ENCODE measurements around the gene CLSTN3. TPM values are rescaled to one million over a fixed set of nuclear protein-coding genes. Genes with fewer than 3 reads are reported as not detected.

Gene CLSTN3
- total and polyA plus RNA-seq, 2 experiments from 2014 or later, result 5.0 to 46.9 TPM

DNA sequence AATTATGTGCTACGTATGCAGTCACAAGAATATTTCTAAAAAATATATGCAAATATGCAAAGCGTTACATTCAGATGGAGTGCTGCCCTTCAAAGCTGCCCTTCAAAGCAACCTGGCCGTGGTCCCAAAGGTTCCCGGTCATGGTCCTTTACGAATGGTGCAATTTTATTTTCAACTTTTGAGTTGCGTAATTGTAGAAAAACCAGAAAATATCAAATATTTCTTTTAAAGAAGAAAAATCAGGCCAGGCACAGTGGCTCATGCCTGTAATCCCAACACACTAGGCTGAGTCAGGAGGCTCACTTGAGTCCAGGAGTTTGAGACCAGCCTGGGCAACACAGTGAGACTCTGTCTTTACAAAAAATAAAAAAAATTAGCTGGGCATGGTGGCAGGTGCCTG, 21.4 kb downstream of the CLSTN3 start:
- ATAC-seq (no peak), DNase-seq (ENCODE audit: low spot score) (no peak)
- no peaks in the 10 kb centered on the region for H3K9me2 ChIP-seq (ENCODE audit: insufficient read depth)
- no peak overlapping the region for H3K4me3 ChIP-seq
- Mint-ChIP-seq H3K36me3 (ENCODE audit: low read depth) (peaks cover 4% of the 10 kb centered on the region; the same call in 2 of the 3 replicates), H3K4me3 (no peak overlapping the region), H3K27ac (no peak overlapping the region), H3K27me3 (ENCODE audit: insufficient read depth, low read depth, poor library complexity) (no peaks in the 10 kb centered on the region), H3K9me3 (no peaks in the 10 kb centered on the region; the same call in 2 of the 3 replicates), H3K4me1 (no peaks in the 10 kb centered on the region)
- no peak for TF ChIP-seq EZH2phosphoT487 (IDR thresholded peaks at IDR 0.05; ENCODE audit: unreplicated experiment)
- H4K20me1 ChIP-seq (replicated peaks; ENCODE audit: insufficient read depth), result no peaks in the 10 kb centered on the region; the same call in 1 of the 2 replicates
- no peaks in the 10 kb centered on the region for H3F3A ChIP-seq (replicated peaks; ENCODE audit: low read depth)
- no peaks in the 10 kb centered on the region for H3K27me3 ChIP-seq (ENCODE audit: insufficient read depth)
- H3K36me3 ChIP-seq (ENCODE audit: insufficient read depth), result no peaks in the 10 kb centered on the region; the same call in 1 of the 2 replicates
- no peak overlapping the region for H3K4me2 ChIP-seq
- no peak overlapping the region for H3K27ac ChIP-seq (ENCODE audit: low read depth)
- H2AFZ ChIP-seq, result no peak overlapping the region
- H3K79me2 ChIP-seq (replicated peaks; ENCODE audit: insufficient read depth), result no peaks in the 10 kb centered on the region
- no peaks in the 10 kb centered on the region for H3K4me1 ChIP-seq (ENCODE audit: insufficient read depth)

DNA sequence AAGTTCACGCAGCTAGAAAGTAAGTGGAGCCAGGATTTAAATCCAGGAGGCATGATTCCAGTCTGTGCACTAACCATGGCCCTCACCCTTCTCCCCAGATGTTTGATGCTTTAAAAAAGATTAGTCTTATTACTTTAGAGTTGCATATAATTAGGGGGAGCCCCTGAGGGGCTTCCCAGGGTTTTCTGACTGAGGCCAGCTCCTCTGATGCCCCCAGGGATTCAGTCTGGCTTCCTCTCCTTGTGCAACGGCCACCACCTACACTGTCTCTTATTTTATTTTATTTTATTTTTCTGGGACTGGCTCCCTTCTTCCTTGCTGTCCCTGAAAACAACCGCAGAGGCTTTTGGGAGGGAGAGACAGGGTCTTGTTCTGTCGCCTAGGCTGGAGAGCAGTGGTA, 22.6 kb downstream of the CLSTN3 start:
- peaks cover 2% of the 10 kb centered on the region for H3K27me3 Mint-ChIP-seq (ENCODE audit: insufficient read depth, low read depth, poor library complexity)
- no peaks in the 10 kb centered on the region; the same call in 2 of the 3 replicates for H3K9me3 Mint-ChIP-seq
- Histone ChIP-seq H2AFZ (no peak overlapping the region), H3K36me3 (ENCODE audit: insufficient read depth) (no peaks in the 10 kb centered on the region; the same call in 1 of the 2 replicates), H3K4me2 (no peak overlapping the region), H3K27me3 (ENCODE audit: insufficient read depth) (no peaks in the 10 kb centered on the region), H3K27ac (ENCODE audit: low read depth) (no peak overlapping the region), H4K20me1 (replicated peaks; ENCODE audit: insufficient read depth) (no peaks in the 10 kb centered on the region; the same call in 1 of the 2 replicates), H3K4me1 (ENCODE audit: insufficient read depth) (no peaks in the 10 kb centered on the region), H3K79me2 (replicated peaks; ENCODE audit: insufficient read depth) (no peaks in the 10 kb centered on the region), H3K4me3 (no peak overlapping the region), H3F3A (replicated peaks; ENCODE audit: low read depth) (no peaks in the 10 kb centered on the region), H3K9me2 (ENCODE audit: insufficient read depth) (no peaks in the 10 kb centered on the region)
- ATAC-seq, result no peak
- no peak overlapping the region for H3K27ac Mint-ChIP-seq
- H3K36me3 Mint-ChIP-seq (ENCODE audit: low read depth), result peaks cover 4% of the 10 kb centered on the region; the same call in 1 of the 3 replicates
- H3K4me1 Mint-ChIP-seq, result no peaks in the 10 kb centered on the region
- no peak for TF ChIP-seq ZNF331 (CRISPR knock-in tag; IDR thresholded peaks at IDR 0.05; ENCODE audit: low read depth)
- no peak overlapping the region for H3K4me3 Mint-ChIP-seq
- no peak for DNase-seq (ENCODE audit: low spot score)

DNA sequence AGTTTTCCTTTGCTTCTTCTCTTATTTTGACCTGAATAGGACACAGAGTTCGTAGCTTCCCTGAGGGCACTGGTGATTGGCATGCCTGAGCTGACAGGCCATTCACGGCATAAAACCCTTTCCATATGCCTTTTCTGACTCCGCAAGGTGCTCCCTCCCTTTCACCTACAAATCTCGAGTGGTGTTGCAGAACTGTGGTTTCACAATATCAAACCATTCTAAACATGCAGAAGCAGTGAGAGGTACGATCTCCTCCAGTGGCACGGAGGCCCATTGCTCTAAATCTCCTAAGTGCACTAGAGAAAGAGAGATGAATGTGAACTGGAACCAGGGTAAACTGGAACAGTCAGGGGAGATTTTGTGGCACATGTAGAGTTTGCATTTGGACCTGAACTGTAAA, 23.9 kb downstream of the CLSTN3 start:
- no peaks in the 10 kb centered on the region for H3K9me2 ChIP-seq (ENCODE audit: insufficient read depth)
- H3K27ac Mint-ChIP-seq, result no peak overlapping the region
- no peaks in the 10 kb centered on the region; the same call in 1 of the 2 replicates for H4K20me1 ChIP-seq (replicated peaks; ENCODE audit: insufficient read depth)
- H3K4me2 ChIP-seq, result no peak overlapping the region
- no peak for DNase-seq (ENCODE audit: low spot score)
- no peak for ATAC-seq
- no peak overlapping the region for H3K4me3 ChIP-seq
- H3K4me1 Mint-ChIP-seq, result no peaks in the 10 kb centered on the region
- peaks cover 4% of the 10 kb centered on the region; the same call in 1 of the 3 replicates for H3K36me3 Mint-ChIP-seq (ENCODE audit: low read depth)
- H3K4me3 Mint-ChIP-seq, result no peak overlapping the region
- no peak overlapping the region for H3K27ac ChIP-seq (ENCODE audit: low read depth)
- no peaks in the 10 kb centered on the region for H3K27me3 ChIP-seq (ENCODE audit: insufficient read depth)
- H3K36me3 ChIP-seq (ENCODE audit: insufficient read depth), result no peaks in the 10 kb centered on the region; the same call in 1 of the 2 replicates
- no peaks in the 10 kb centered on the region for H3K9me3 Mint-ChIP-seq
- H3K79me2 ChIP-seq (replicated peaks; ENCODE audit: insufficient read depth), result no peaks in the 10 kb centered on the region
- H3K4me1 ChIP-seq (ENCODE audit: insufficient read depth), result no peaks in the 10 kb centered on the region
- no peak overlapping the region for H2AFZ ChIP-seq
- H3F3A ChIP-seq (replicated peaks; ENCODE audit: low read depth), result no peaks in the 10 kb centered on the region
- TF ChIP-seq, protein P1, sequence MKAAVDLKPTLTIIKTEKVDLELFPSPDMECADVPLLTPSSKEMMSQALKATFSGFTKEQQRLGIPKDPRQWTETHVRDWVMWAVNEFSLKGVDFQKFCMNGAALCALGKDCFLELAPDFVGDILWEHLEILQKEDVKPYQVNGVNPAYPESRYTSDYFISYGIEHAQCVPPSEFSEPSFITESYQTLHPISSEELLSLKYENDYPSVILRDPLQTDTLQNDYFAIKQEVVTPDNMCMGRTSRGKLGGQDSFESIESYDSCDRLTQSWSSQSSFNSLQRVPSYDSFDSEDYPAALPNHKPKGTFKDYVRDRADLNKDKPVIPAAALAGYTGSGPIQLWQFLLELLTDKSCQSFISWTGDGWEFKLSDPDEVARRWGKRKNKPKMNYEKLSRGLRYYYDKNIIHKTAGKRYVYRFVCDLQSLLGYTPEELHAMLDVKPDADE (IDR thresholded peaks at IDR 0.05), result no peak
- no peak for TF ChIP-seq EZH2 (IDR thresholded peaks at IDR 0.05; ENCODE audit: low read depth, unreplicated experiment)
- TF ChIP-seq ZNF114 (CRISPR knock-in tag; IDR thresholded peaks at IDR 0.05), result no peak
- no peak for TF ChIP-seq CREB1 (CRISPR knock-in tag; IDR thresholded peaks at IDR 0.05; ENCODE audit: low read depth)
- TF ChIP-seq, protein P2, sequence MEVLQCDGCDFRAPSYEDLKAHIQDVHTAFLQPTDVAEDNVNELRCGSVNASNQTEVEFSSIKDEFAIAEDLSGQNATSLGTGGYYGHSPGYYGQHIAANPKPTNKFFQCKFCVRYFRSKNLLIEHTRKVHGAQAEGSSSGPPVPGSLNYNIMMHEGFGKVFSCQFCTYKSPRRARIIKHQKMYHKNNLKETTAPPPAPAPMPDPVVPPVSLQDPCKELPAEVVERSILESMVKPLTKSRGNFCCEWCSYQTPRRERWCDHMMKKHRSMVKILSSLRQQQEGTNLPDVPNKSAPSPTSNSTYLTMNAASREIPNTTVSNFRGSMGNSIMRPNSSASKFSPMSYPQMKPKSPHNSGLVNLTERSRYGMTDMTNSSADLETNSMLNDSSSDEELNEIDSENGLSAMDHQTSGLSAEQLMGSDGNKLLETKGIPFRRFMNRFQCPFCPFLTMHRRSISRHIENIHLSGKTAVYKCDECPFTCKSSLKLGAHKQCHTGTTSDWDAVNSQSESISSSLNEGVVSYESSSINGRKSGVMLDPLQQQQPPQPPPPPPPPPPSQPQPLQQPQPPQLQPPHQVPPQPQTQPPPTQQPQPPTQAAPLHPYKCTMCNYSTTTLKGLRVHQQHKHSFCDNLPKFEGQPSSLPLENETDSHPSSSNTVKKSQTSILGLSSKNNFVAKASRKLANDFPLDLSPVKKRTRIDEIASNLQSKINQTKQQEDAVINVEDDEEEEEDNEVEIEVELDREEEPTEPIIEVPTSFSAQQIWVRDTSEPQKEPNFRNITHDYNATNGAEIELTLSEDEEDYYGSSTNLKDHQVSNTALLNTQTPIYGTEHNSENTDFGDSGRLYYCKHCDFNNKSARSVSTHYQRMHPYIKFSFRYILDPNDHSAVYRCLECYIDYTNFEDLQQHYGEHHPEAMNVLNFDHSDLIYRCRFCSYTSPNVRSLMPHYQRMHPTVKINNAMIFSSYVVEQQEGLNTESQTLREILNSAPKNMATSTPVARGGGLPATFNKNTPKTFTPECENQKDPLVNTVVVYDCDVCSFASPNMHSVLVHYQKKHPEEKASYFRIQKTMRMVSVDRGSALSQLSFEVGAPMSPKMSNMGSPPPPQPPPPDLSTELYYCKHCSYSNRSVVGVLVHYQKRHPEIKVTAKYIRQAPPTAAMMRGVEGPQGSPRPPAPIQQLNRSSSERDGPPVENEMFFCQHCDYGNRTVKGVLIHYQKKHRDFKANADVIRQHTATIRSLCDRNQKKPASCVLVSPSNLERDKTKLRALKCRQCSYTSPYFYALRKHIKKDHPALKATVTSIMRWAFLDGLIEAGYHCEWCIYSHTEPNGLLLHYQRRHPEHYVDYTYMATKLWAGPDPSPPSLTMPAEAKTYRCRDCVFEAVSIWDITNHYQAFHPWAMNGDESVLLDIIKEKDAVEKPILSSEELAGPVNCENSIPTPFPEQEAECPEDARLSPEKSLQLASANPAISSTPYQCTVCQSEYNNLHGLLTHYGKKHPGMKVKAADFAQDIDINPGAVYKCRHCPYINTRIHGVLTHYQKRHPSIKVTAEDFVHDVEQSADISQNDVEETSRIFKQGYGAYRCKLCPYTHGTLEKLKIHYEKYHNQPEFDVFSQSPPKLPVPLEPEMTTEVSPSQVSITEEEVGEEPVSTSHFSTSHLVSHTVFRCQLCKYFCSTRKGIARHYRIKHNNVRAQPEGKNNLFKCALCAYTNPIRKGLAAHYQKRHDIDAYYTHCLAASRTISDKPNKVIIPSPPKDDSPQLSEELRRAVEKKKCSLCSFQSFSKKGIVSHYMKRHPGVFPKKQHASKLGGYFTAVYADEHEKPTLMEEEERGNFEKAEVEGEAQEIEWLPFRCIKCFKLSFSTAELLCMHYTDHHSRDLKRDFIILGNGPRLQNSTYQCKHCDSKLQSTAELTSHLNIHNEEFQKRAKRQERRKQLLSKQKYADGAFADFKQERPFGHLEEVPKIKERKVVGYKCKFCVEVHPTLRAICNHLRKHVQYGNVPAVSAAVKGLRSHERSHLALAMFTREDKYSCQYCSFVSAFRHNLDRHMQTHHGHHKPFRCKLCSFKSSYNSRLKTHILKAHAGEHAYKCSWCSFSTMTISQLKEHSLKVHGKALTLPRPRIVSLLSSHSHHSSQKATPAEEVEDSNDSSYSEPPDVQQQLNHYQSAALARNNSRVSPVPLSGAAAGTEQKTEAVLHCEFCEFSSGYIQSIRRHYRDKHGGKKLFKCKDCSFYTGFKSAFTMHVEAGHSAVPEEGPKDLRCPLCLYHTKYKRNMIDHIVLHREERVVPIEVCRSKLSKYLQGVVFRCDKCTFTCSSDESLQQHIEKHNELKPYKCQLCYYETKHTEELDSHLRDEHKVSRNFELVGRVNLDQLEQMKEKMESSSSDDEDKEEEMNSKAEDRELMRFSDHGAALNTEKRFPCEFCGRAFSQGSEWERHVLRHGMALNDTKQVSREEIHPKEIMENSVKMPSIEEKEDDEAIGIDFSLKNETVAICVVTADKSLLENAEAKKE (CRISPR knock-in tag; IDR thresholded peaks at IDR 0.05), result no peak
- peaks cover 2% of the 10 kb centered on the region for H3K27me3 Mint-ChIP-seq (ENCODE audit: insufficient read depth, low read depth, poor library complexity)
